ENCODE data around the gene MCM8.

- TF ChIP-seq POLR2A (IDR thresholded peaks at IDR 0.05; ENCODE audit: low read length) (no peak), GATA1 (IDR thresholded peaks at IDR 0.05; ENCODE audit: low read depth, low read length) (no peak)
Observed at GRCh38 chr20:5936238-5936637, 14.2 kb upstream of the MCM8 start.

All from erythroblast (primary cell).